ENCODE results near the gene OTUB2. TPM values are rescaled to one million over a fixed set of nuclear protein-coding genes. Genes with fewer than 3 reads are reported as not detected.

The OTUB2 gene
- total and polyA plus RNA-seq, 2 of the 8 experiments (the other 6 are each of a cell fraction or from before 2014, with no cell fraction given): 2.2 to 4.2 TPM

GRCh38 chr14:94062344-94062940 is 36.3 kb downstream of the OTUB2 start (continued):
- TF ChIP-seq CTCF (IDR thresholded peaks at IDR 0.05; ENCODE audit: control extremely low read depth in 1 of 3, insufficient read depth in 1 of 3, low read depth in 1 of 3, low read length in 3 of 3): no peak
- TF ChIP-seq BCL11A (IDR thresholded peaks at IDR 0.05; ENCODE audit: low read depth in 2 of 2, low read length in 2 of 2): no peak
- TF ChIP-seq RNF2 (IDR thresholded peaks at IDR 0.05; ENCODE audit: borderline replicate concordance, low read depth, low read length, missing control alignments, poor library complexity, severe bottlenecking): no peak
- TF ChIP-seq POLR2AphosphoS5 (IDR thresholded peaks at IDR 0.05; ENCODE audit: low read depth, low read length): no peak
- TF ChIP-seq ASH2L (IDR thresholded peaks at IDR 0.05; ENCODE audit: low read length): no peak

Data from H1 (cell line).